NCI-H2081 treated with DMSO at 0.1 percent for 48 hours (cell line): Measurements from ENCODE around the gene FZD10.

Experiments used
- DNase-seq: peaks from one replicate; lab custom pipeline; 2025; lab: John Stamatoyannopoulos, UW

FZD10 gene, protein sequence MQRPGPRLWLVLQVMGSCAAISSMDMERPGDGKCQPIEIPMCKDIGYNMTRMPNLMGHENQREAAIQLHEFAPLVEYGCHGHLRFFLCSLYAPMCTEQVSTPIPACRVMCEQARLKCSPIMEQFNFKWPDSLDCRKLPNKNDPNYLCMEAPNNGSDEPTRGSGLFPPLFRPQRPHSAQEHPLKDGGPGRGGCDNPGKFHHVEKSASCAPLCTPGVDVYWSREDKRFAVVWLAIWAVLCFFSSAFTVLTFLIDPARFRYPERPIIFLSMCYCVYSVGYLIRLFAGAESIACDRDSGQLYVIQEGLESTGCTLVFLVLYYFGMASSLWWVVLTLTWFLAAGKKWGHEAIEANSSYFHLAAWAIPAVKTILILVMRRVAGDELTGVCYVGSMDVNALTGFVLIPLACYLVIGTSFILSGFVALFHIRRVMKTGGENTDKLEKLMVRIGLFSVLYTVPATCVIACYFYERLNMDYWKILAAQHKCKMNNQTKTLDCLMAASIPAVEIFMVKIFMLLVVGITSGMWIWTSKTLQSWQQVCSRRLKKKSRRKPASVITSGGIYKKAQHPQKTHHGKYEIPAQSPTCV

DNA sequence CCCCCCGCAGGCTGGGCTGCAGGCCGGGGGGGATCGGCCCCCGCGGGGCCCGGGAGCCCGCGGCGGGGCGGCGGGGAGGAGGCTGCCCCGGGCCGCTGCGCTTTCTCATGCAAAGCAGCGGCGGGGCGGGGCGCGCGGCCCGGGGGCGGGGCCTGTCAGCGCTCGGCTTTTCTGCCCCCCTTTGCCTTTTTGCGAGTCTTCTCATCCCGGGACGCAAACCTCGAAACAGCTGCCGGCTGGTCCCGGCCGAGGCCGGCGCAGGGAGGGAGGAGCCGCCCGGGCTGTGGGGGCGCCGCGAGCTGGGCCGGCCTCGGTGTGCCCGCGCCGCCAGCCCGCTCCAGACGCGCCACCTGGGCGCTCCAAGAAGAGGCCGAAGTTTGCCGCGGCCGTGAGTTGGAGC, at the start of gene FZD10:
Gene FZD10 (plus strand): TSS at position 198 of the 400 bp plus-strand sequence. CDS start 479 bp downstream, outside the sequence.
- DNase-seq = no peak

DNA sequence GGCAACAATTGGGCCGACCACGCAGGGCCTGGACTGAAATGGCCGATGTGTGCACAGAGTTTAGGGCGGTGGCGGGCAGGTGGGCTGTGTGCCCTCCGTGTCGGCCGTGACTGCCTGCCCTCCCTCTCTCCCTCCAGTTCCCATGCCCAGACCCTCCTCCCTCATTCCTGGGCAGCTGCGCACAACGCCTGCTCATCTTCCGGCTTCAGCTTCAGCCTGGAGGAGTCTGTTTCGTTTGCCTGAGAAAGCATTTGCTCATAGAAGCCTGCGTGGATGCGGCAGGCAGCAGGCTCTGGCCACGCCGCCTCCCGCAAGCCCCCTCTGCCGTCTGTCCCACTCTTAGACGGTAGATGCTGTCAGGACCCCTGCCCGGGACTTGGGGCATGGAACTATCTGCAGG, 47.3 kb upstream of the FZD10 start:
- no peak for DNase-seq

DNA sequence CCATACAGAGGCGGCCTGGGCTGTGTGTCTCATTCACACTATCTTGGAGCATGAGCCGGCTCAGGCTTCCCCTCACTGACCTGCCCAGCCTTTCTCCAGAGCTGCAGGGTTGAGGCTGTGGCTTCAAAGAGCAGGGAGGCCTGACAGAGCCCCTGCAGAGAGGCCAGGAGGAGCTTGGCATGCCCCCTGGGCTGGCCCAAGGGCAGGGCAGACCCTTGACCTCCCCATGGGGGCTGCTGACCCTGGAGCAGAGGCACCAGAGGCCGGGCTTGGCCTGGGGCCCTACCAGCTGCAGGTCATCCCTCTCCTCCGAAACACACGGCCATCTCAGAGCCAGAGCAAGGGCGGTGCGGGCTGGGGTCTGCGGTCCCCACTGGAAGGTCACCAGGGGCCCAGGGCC, 46.6 kb upstream of the FZD10 start:
- DNase-seq = no peak

DNA sequence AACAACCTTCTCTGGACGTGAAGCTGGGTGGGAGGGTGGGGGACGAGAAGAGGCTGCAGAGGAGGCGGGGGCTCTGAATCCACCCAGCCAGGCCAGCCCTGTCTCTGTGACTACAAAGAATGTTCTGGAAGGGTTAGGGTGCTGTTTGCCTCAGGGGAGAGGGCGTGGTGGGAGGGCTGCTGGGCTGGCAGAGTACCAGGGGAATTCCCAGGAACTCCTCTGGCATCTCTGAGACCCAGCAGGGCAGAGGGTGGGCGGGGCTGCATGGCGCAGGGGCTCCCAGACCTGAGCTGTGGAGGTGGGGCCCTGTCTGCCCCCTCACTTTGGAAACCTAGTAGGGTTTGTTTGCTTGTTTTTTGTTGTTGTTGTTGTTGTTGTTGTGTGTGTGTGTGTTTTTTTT, 45.5 kb upstream of the FZD10 start:
- DNase-seq = no peak

DNA sequence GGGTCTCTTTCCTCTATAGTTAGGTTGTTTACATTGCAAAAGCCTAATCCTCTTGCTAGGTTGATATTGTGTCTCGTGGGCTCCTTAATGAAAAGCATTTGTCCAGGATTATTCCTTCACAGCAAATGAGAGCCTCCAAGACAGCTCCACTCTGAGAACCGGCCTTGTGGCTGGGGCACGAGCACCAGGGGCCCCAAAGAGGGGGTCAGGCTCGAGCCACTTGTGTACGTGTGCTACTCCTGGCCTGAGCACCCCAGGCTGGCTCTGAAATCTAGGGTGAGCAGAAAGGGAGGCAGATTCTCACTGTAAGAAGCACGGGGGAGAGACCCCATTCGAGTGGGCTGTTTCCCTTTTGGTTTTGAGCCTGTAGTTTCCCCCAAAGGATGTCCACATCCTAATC, 45.0 kb upstream of the FZD10 start:
- DNase-seq = no peak

DNA sequence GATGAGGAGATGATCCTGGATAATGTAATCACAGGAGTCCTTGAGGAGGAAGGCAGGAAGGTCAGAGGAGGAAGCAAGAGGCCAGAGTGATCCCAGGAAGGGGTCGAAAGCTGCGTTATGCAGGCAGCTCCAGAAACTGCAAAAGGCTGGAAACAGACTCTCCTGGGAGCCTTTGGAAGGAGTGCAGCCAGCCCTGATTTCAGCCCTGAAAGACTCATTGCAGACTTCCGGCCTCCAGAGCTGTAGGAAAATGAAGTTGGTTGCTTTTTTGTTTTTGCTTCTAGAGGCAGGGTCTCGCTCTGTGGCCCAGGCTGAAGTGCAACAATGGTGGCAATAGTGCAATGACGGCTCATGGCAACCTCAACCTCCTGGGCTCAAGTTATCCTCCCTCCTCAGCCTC, 44.6 kb upstream of the FZD10 start:
- DNase-seq = no peak

DNA sequence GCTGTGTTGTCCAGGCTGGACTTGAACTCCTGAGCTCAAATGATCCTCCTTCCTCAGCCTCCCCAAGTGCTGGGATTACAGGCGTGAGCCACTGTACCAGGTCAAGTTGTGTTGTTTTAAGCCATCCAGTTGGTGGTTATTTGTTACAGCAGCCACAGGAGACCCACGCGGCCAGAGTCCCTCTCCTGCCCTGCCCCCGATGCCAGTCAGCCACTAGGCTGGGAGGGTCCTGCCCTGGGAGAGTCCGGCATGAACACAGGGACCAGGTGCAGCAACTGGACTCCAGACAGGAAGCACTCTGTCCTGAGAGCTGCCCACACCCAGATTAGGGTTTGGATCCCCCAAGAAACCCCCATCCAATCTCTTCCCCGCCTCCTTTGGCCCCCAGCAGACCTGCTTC, 44.1 kb upstream of the FZD10 start:
- no peak for DNase-seq

DNA sequence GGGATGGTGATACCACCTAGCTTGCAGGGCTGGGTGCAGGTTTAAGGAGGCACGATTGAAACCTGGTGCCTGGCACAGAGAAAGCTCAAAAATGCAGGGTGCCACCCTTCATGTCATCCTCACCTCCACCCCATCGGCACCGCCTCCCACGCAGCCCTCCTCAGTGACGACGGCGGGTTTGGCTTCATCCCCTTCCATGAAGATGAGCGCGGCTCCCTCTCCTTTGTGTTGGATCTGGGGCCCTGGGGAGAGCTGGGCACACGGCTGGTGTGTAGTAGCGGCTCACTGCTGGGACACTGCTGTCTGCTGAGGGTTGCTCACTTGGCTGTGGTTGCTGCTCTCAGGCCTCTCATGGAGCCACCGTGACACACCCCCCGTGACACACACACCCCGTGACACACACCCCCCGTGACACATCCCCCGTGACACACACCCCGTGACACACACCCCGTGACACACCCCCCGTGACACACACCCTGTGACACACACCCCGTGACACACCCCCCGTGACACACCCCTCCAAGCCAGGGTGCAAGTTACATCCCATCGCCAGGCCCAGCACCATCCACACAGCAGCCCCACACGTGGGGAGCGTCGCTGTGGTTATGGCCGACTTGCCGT, 42.9 kb upstream of the FZD10 start:
- DNase-seq = no peak

DNA sequence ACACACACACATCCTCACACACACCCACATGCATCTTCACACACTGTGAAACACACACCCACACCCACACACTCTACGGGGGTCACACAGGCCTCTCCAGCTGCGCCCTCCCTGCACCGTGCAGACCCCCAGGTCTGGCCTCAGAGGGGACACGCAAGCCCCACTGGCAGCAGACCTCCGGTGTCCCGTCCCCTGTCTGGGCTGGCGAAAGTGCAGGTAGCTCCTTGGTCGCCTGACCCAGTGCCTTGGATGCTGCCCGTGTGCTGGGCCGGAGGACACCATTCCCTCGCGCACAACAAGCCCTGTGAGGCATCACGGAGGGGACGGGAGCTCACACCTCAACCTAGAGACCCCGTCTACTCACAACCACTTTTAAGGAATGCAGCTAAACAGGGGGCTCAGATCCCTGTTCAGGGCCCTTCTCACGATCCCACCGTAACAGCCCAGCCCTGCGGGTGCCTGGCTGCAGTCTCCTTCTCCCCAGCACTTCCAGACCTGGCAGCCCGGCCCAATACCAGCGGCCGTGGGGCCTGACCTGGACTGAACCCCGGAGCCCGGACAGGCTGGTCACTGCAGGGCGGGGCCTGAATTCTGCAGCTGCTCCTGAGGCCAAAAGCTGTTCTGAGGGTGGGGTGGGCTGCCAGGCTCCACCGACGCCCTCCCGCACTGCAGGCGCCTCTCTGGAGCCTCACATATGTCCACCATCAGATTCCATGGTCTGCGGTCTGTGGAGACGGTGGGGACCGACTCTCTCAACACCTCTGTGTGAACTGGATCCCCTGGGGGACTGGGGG, 42.1 kb upstream of the FZD10 start:
- DNase-seq = no peak

DNA sequence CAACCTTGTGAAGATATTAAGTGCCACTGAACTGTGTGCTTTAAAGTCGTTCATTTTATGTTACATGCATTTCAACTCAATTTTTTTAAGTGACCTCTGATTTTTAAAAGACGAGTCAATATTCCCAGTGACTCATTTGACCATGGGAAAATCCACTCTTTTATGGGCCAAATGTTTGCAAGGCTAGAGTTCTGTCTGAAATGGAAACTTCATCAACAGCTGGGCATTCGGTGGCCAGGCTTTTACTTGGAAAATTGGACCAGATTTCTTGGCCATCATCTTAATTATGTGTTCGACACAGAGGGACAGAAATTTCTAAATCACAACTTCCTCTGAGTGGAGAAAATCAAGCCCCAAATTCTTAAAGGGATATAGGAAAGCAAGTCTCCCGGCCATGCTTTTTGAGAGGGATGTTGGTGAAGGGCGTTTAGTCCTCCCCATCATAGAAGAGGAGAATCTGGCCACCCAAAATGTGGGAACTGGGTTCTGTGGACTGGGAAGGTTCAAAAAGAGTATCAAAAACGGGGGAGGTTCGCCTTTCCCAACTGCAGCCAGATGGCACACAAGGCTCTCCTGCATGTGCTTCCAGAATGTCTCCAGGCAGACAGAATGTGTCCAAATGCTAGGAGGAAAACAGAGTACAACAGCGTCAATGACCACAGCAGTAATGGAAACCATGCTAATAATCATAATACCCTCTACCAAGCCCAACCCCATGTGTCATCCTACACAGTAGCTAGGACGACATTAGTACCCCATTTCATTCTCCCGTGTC, 40.9 kb upstream of the FZD10 start:
- DNase-seq = no peak

DNA sequence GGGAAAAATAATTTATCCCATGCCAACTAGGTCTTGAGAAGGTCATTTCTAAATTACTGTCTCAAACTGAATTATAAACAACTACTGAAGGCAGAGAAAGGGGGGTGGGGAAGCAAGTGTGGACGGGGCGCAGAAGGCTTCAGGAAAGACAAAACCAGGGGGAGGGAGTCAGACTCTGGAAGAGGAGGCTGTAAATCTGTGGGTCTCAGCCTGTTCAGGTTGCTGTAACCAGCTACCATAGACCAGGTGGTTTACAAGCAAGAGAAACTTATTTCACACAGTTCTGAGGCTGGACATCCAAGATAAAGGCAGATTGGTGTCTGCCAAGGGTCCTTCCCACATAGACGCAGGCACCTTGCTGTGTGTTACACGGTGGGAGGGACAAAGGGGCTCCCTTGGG, 39.9 kb upstream of the FZD10 start:
- no peak for DNase-seq

DNA sequence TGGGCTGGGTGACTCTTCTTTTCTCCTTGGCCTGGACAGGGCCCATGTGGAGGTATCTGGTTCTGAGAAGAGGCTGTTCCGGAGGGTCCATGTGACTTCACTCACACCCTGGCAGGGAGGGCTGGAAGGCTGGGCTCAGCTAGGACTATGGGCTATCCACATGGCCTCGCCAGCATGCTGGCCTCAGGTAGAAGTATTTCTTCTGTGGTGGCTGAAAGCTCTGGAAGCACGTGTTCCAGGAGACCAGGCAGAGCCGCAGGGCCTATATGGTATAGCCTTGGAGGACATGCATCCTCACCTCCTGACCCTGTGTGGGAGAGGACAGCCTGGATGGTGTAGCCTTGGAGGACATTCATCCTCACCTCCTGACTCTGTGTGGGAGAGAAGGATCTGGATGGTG, 38.2 kb upstream of the FZD10 start:
- no peak for DNase-seq

DNA sequence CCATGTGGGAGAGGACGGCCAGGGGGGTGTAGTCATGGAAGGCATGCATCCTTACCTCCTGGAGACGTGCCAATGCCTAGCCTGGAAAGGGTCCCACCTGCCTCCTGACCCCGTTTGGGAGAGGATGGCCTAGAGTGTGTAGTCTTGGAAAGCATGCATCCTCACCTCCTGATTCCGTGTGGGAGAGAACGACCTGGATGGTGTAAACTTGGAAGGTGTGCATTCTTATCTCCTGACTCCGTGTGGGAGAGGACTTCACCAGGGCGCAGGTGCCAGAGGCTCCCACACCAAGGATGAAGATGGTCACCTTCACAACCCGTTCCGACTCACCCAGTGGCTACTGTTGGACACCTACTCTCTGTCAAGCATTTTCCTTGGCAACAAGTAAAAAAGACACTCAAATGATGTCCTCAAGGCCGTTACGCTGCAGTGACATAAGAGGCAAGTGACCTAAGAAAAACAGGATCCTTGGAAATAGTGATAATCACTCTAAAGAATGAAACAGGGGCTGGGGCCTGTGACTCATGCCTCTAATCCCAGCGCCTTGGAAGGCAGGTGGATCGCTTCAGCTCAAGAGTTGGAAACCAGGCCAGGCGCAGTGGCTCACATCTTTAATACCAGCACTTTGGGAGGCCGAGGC, 37.5 kb upstream of the FZD10 start:
- no peak for DNase-seq

DNA sequence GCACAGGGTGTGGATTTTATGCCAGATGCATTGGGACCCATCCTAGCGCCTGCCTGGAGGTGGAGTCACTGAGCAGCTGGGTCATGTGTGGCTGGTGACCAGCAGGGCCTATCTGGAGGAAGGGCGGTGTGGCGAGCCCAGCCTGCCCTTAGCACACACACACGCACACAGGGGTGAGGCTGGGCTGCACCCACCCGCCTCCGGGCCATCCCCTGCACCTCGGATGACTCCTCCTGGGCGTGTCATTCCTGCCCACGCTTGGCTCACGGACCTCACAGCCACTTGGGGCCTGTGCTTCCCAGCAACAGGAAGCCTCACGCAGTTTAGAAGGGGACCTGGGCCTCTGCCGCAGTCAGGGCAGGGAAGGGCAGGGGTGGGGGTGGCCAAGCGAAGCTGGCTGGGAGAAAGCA, 36.2 kb upstream of the FZD10 start:
- DNase-seq = no peak

DNA sequence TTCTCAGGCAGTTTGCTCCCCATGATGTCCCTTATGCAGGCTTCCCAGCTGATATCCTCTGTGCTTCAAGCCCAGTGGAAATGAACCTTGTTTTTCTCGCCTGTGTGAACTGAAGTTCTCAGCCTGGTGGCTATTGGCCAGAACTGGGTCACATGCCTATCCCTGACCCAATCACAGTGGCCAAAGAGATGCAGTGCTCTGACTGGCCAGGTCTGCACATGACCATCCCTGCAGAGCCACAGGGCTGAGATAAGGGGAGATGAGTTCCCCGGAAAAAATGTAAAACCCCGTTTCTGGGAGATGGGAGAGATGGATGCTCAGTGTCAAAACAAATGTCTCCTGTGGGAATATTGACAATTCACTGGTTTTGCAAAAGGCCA, 34.7 kb upstream of the FZD10 start:
- no peak for DNase-seq

DNA sequence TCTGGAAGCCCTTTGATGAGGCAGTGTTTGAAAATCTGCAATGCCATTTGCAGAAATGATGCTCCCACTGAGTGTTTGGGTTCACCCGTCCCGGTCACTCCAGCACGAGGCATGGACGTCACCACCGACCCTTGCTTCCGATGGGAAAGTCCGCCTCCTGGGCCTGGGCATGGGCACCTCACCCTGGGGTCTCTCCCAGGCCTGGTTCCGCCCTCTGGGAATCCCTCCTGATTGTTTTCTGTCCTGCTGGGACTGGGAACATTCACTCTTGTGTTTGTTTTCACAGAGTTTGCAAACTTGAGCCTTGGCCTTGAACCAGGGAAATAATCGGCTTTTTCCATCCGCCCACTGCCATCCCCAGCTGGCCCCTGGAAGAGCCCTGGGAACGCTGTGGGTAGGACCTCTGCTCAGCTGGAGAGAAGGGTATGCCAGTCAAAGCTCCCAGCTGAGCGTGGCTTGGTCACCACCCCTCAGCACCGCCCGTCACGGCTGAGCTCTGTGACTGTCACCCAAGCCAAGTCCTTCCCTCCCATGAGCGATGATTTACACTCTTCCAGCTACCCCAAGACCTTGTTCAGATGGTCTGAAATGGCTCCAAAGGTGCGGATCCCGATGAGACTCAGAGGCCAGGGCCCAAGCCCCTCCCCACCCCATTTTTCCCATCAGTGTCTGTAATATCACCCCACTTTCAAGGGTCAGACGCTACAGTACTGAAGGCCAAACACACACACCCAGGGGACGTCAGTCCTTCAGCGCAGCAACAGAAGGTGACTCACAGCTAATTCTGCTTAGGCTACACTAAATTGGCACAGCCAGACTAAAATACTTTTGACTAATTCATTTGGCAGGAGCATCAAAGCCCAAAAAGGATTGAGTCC, 34.1 kb upstream of the FZD10 start:
- no peak for DNase-seq

DNA sequence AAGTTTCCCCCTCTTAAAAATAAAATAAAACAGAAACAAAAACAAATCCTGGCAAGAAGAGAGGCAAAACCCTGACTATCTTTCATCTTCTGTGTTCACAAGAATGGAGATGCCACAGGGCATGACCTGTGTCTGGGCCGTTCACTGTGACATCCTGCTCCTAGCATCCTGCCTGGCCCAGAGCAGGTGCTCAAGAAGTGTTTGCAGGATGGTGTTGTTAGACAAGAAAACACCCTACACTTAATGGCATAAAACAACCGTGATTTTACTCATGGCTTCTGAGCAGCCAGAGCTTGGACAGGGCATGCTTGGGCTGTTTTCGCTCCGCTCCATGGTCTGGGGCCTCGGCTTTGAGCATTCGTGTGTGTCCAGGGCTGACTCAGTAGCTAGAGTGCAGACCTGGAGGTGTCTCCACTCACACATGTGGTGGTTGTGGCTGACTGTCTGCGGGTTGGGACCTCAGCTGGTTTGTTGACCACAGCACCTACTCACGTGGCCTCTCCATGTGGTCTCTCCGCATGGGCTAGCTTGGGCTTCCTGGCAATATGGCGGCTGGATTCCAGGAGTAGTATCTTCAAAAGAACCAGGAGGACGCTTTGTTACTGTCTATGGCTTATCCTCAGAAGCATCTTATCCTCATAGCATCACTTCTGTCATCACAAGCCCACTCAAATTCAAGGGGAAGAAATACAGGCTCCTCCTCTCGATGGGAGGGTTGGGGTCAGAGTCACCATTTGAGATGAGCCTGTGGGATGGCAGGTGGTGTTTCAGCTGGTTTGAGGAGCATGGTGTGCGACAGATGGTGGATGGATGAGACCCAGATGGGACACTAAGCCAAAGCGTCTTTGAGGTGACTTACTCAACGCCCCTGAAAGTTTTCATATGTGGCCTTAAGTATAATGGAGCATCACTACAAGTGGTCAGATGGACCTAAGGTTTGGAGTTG, 33.2 kb upstream of the FZD10 start:
- DNase-seq = no peak

DNA sequence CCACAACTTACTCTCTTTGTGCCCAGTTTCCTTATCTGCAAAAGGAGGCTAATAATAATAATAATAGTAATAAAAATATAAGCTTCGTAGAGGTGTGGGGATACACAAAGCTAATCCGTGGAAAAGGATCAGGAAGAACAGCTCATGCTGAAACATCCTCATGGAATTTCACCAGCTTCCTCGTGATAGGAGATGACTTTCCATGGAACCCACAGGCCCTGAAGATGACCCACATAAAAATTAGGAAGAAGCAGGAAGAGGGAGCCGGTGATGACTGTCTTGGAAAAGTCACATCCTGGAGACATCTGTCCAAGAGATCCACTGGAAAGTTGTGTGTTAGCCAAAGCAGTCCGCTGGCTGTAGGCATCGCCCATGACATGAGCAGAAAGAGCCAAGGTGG, 31.9 kb upstream of the FZD10 start:
- DNase-seq = no peak

DNA sequence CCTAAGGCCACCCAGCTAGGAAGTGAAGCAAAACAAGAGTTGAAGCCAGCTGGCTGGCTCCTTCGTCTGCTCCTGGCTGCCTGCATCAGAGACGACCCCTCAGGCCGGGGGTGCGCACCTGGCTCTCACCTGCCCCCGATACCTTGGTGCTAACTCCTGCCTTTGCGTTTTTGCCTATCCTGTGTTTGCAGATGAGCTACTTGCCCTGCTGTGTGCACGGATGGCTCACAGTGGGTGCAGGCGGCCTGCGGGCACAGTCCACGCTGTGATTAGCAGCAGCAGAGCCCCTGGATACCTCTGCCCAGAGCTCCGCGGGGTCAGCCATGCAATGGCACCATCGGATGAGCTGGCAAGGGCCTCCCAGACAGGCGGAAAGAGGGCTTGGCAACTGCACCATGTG, 31.2 kb upstream of the FZD10 start:
- no peak for DNase-seq
